Neural progenitor cell (in vitro differentiated cells): ENCODE measurements around the gene TOP2B. TPM values are rescaled to one million over a fixed set of nuclear protein-coding genes. Genes with fewer than 3 reads are reported as not detected.

Experiments
- DNase-seq: peaks from one replicate; pipeline ENCODE4 v3.0.0-alpha.2; 2016; ENCODE audit warnings: low spot score
- H2AFZ ChIP-seq: fragments of 200-600 bp; sonication (generic); replicated peaks from 2 replicates; pipeline ENCODE4 v1.6.1; 2016; ENCODE audit warnings: antibody characterized with exemption
- H3F3A ChIP-seq: fragments of 200-600 bp; sonication (generic); 2 replicates; pipeline ENCODE4 v1.6.1; 2016; ENCODE audit warnings: antibody characterized with exemption, low read depth
- H3K27ac ChIP-seq: fragments of 200-600 bp; sonication (generic); 2 replicates; pipeline ENCODE4 v1.5.1; 2016; ENCODE audit warnings: mild to moderate bottlenecking
- H3K27me3 ChIP-seq: fragments of 200-600 bp; sonication (generic); 2 replicates; pipeline ENCODE4 v1.6.1; 2016; ENCODE audit warnings: mild to moderate bottlenecking, moderate library complexity
- H3K36me3 ChIP-seq: fragments of 200-600 bp; sonication (generic); 2 replicates; pipeline ENCODE4 v1.5.1; 2016
- H3K4me1 ChIP-seq: fragments of 200-600 bp; sonication (generic); 2 replicates; pipeline ENCODE4 v1.6.1; 2016; ENCODE audit warnings: mixed run types
- H3K4me2 ChIP-seq: fragments of 200-600 bp; sonication (generic); 2 replicates; pipeline ENCODE4 v1.6.1; 2016
- H3K4me3 ChIP-seq: fragments of 200-600 bp; sonication (generic); 2 replicates; pipeline ENCODE4 v1.5.1; 2016
- H3K79me2 ChIP-seq: fragments of 200-600 bp; sonication (generic); 2 replicates; pipeline ENCODE4 v1.6.1; 2016; ENCODE audit warnings: low read depth
- H3K9ac ChIP-seq: fragments of 200-600 bp; sonication (generic); 2 replicates; pipeline ENCODE4 v1.6.1; 2016
- H3K9me3 ChIP-seq: fragments of 200-600 bp; sonication (generic); 2 replicates; pipeline ENCODE4 v1.5.1; 2016; ENCODE audit warnings: low read depth
- H4K20me1 ChIP-seq: fragments of 200-600 bp; sonication (generic); 2 replicates; pipeline ENCODE4 v1.6.1; 2016; ENCODE audit warnings: low read depth
- H3K27ac Mint-ChIP-seq: 3 replicates; pipeline ENCODE4 v1.8.0; 2021; ENCODE audit warnings: mixed read lengths
- H3K27me3 Mint-ChIP-seq: 2 replicates; pipeline ENCODE4 v1.8.0; 2022; ENCODE audit warnings: low read depth, mild to moderate bottlenecking, inconsistent platforms, moderate library complexity, mixed read lengths; ENCODE audit not compliant: insufficient read depth
- H3K36me3 Mint-ChIP-seq: 3 replicates; pipeline ENCODE4 v1.8.0; 2021; ENCODE audit warnings: mixed read lengths
- H3K4me1 Mint-ChIP-seq: 3 replicates; pipeline ENCODE4 v1.8.0; 2021; ENCODE audit warnings: mixed read lengths
- H3K4me3 Mint-ChIP-seq: 3 replicates; pipeline ENCODE4 v1.8.0; 2021; ENCODE audit warnings: mild to moderate bottlenecking, moderate library complexity, mixed read lengths
- H3K9me3 Mint-ChIP-seq: 3 replicates; pipeline ENCODE4 v1.8.0; 2020; ENCODE audit warnings: mixed read lengths
- EZH2 ChIP-seq: fragments of 200-600 bp; sonication (generic); IDR thresholded peaks from 2 replicates; pipeline ENCODE4 v1.6.1; 2017; ENCODE audit warnings: antibody characterized with exemption, mild to moderate bottlenecking, moderate library complexity
- EZH2phosphoT487 ChIP-seq: fragments of 200-600 bp; sonication (generic); IDR thresholded peaks from 2 replicates; pipeline ENCODE4 v1.6.1; 2017; ENCODE audit warnings: antibody characterized with exemption
- total RNA-seq: library from RNA; depleted of rRNA; stranded (reverse); fragments of >200 nt; gene quantifications from 2 replicates; pipeline ENCODE4 v1.2.3, GENCODE V29; 2015; ENCODE audit warnings: low replicate concordance
- TF ChIP-seq, protein P1 (sequence below): fragments of 200-600 bp; sonication (generic); IDR thresholded peaks from 2 replicates; pipeline ENCODE4 v1.5.1; 2017; ENCODE audit warnings: antibody characterized with exemption, mild to moderate bottlenecking

TOP2B gene
- total RNA-seq, 1 donor from 2014 or later, result 327 TPM

DNA sequence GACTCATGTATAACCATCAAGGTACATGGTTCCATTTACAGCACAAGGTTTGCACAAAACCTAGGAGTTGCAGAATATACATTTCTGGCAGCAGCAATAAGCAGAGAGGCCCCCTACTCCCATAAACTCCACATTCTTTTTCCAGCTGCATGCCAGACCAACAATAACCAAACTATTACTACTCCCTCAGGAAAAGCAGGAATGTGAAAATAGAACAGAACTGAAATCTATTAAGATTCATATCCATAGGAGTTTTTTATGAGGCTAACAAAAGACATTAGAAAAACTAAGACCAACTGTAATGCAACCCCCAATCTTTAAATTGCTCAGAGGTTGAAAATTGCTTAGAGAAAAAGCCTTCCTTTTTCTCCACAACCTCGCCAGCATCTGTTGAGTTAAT lies 27.6 kb upstream of the TOP2B start:
- Histone ChIP-seq H3F3A (no peaks in the 10 kb centered on the region), H3K27me3 (no peaks in the 10 kb centered on the region), H4K20me1 (no peaks in the 10 kb centered on the region), H3K9me3 (no peaks in the 10 kb centered on the region), H3K4me3 (no peak overlapping the region), H3K4me2 (no peak overlapping the region), H3K4me1 (no peaks in the 10 kb centered on the region), H2AFZ (no peak overlapping the region), H3K79me2 (no peaks in the 10 kb centered on the region), H3K36me3 (no peaks in the 10 kb centered on the region), H3K9ac (no peak overlapping the region), H3K27ac (no peak overlapping the region)
- no peak for DNase-seq
- Mint-ChIP-seq H3K27ac (no peak overlapping the region), H3K4me1 (no peaks in the 10 kb centered on the region), H3K27me3 (peaks cover 4% of the 10 kb centered on the region), H3K9me3 (no peaks in the 10 kb centered on the region), H3K4me3 (no peak overlapping the region), H3K36me3 (no peaks in the 10 kb centered on the region)
- TF ChIP-seq, protein P1, sequence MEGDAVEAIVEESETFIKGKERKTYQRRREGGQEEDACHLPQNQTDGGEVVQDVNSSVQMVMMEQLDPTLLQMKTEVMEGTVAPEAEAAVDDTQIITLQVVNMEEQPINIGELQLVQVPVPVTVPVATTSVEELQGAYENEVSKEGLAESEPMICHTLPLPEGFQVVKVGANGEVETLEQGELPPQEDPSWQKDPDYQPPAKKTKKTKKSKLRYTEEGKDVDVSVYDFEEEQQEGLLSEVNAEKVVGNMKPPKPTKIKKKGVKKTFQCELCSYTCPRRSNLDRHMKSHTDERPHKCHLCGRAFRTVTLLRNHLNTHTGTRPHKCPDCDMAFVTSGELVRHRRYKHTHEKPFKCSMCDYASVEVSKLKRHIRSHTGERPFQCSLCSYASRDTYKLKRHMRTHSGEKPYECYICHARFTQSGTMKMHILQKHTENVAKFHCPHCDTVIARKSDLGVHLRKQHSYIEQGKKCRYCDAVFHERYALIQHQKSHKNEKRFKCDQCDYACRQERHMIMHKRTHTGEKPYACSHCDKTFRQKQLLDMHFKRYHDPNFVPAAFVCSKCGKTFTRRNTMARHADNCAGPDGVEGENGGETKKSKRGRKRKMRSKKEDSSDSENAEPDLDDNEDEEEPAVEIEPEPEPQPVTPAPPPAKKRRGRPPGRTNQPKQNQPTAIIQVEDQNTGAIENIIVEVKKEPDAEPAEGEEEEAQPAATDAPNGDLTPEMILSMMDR, result no peak
- no peak for TF ChIP-seq EZH2phosphoT487
- TF ChIP-seq EZH2, result no peak

DNA sequence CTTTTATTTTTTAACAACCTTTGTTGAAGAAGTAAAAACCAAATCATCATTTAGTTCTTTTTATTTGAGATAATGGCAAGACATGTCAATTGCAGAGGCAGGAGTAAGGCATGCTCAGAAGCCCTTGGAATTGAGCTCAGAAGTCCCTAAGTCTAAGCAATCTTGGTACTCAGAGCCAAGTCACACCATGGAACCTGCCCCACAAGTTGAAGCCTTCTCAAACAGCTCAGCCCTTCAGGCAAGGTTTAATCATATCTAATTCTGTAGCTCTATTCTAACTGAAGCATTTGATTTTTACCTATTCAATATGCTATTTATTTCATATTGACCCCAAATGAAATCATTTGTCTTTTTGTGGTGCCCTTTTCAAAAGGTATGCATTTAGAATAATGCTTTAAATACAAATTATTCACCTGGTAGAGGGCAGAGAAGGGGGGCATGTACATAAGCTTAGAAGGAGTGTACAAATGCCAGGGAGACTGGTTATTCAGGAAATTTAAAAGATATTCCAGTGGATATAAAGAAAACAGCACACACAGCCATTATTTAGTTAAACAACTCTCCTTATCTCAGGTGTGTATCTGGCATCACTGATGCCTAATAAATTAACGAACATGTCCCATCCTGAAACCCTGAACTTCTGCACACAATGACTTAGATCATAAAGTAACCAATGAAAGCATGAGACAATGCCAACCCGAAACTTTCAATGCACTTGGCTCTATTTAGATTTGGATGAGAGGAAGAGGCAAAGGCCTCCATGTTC lies 26.2 kb upstream of the TOP2B start:
- no peak overlapping the region for H3K4me3 Mint-ChIP-seq
- H3K9ac ChIP-seq, result no peak overlapping the region
- no peaks in the 10 kb centered on the region for H3K4me1 ChIP-seq
- no peaks in the 10 kb centered on the region for H3K9me3 Mint-ChIP-seq
- no peaks in the 10 kb centered on the region for H3K36me3 ChIP-seq
- H2AFZ ChIP-seq, result no peak overlapping the region
- no peak for DNase-seq
- no peaks in the 10 kb centered on the region for H3K27me3 ChIP-seq
- no peaks in the 10 kb centered on the region for H3K4me1 Mint-ChIP-seq
- no peaks in the 10 kb centered on the region for H3K79me2 ChIP-seq
- H3K9me3 ChIP-seq, result no peaks in the 10 kb centered on the region
- H3K27ac Mint-ChIP-seq, result no peak overlapping the region
- TF ChIP-seq, protein P1, result no peak
- TF ChIP-seq EZH2 (no peak), EZH2phosphoT487 (no peak)
- no peak overlapping the region for H3K4me3 ChIP-seq
- H3K27ac ChIP-seq, result no peak overlapping the region
- H3F3A ChIP-seq, result no peaks in the 10 kb centered on the region
- peaks cover 4% of the 10 kb centered on the region for H3K27me3 Mint-ChIP-seq
- no peak overlapping the region for H3K4me2 ChIP-seq
- H4K20me1 ChIP-seq, result no peaks in the 10 kb centered on the region
- H3K36me3 Mint-ChIP-seq, result no peaks in the 10 kb centered on the region

DNA sequence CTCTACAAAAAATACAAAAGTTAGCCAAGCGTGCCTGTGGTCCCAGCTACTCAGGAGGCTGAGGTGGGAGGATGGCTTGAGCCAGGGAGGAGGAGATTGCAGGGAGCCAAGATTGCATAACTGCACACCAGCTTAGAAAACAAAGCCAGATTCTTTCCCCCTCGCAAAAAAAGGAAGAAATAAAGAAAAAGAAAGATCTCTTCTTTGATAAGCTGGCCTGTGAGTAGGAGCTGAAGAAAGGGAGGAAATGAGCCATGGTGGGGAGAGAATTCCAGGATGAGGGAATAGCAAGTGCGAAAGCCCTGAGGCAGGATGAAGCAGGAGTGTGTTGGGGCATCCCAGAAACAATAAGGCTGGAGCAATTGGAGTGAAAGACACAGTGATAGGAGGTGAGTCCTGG lies 24.5 kb upstream of the TOP2B start:
- no peaks in the 10 kb centered on the region for H3K79me2 ChIP-seq
- Mint-ChIP-seq H3K36me3 (no peaks in the 10 kb centered on the region), H3K4me3 (no peak overlapping the region), H3K4me1 (no peaks in the 10 kb centered on the region), H3K27ac (no peak overlapping the region), H3K9me3 (no peaks in the 10 kb centered on the region), H3K27me3 (peaks cover 4% of the 10 kb centered on the region)
- H3K27ac ChIP-seq, result no peak overlapping the region
- H3F3A ChIP-seq, result no peaks in the 10 kb centered on the region
- H3K27me3 ChIP-seq, result no peaks in the 10 kb centered on the region
- H3K9me3 ChIP-seq, result no peaks in the 10 kb centered on the region
- H4K20me1 ChIP-seq, result no peaks in the 10 kb centered on the region
- DNase-seq, result no peak
- no peak overlapping the region for H3K4me3 ChIP-seq
- no peak for TF ChIP-seq EZH2phosphoT487
- TF ChIP-seq, protein P1, result no peak
- TF ChIP-seq EZH2, result no peak
- H2AFZ ChIP-seq, result no peak overlapping the region
- no peaks in the 10 kb centered on the region for H3K4me1 ChIP-seq
- H3K9ac ChIP-seq, result no peak overlapping the region
- H3K4me2 ChIP-seq, result no peak overlapping the region
- H3K36me3 ChIP-seq, result no peaks in the 10 kb centered on the region
